Measurements from ENCODE around the gene RPGRIP1L.

DNA sequence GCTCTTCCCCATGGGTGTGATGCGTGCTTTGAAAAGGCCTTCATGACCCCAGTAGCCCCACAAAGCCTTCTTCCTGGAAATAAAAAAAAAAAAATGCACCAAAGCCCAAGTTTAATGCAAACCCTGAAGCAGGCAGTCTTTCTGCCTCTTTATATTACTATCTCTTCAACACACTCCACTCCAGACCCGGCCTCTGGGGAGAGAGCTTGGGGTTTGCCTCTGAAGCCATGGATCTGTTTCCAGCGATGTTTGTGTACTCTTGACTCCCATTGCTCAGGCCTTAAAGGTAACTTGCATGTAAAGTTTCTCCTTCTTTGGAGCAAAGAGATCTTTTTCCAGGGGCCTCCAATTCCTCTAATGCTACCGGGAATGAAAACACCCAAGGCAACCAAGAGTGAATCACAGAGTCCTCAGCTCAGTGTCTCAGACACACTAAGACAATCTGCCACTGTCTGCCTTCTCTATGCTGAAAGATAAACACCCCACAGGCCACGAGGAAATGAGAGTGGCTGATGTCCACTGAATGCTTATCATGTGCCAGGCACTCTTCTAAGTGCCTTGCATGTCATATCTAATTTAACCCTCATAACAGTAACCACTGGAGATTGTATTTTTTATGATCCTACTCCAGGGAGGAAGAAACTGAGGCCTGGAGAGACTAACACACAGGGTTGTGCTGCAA is 144.2 kb downstream of the RPGRIP1L start:
- no peak for TF ChIP-seq TAF1 (IDR thresholded peaks at IDR 0.05; ENCODE audit: low read depth, low read length)
- TF ChIP-seq TEAD4 (IDR thresholded peaks at IDR 0.05; ENCODE audit: low read depth, low read length), result no peak
- no peak for TF ChIP-seq NRF1 (IDR thresholded peaks at IDR 0.05; ENCODE audit: low read depth, low read length)
- TF ChIP-seq, protein P1, sequence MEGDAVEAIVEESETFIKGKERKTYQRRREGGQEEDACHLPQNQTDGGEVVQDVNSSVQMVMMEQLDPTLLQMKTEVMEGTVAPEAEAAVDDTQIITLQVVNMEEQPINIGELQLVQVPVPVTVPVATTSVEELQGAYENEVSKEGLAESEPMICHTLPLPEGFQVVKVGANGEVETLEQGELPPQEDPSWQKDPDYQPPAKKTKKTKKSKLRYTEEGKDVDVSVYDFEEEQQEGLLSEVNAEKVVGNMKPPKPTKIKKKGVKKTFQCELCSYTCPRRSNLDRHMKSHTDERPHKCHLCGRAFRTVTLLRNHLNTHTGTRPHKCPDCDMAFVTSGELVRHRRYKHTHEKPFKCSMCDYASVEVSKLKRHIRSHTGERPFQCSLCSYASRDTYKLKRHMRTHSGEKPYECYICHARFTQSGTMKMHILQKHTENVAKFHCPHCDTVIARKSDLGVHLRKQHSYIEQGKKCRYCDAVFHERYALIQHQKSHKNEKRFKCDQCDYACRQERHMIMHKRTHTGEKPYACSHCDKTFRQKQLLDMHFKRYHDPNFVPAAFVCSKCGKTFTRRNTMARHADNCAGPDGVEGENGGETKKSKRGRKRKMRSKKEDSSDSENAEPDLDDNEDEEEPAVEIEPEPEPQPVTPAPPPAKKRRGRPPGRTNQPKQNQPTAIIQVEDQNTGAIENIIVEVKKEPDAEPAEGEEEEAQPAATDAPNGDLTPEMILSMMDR (IDR thresholded peaks at IDR 0.05; ENCODE audit: control extremely low read depth in 1 of 3, insufficient read depth in 1 of 3, low read depth in 1 of 3, low read length in 3 of 3), result no peak
- TF ChIP-seq, protein P2, sequence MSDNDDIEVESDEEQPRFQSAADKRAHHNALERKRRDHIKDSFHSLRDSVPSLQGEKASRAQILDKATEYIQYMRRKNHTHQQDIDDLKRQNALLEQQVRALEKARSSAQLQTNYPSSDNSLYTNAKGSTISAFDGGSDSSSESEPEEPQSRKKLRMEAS (IDR thresholded peaks at IDR 0.05), result no peak
- no peak for TF ChIP-seq ASH2L (IDR thresholded peaks at IDR 0.05; ENCODE audit: low read length)
- TF ChIP-seq SIN3A (conservative IDR thresholded peaks at IDR 0.05 in 1 of 2, IDR thresholded peaks at IDR 0.05 in 1 of 2; ENCODE audit: low read depth in 1 of 2, low read length in 2 of 2), result no peak
- no peak for TF ChIP-seq EP300 (IDR thresholded peaks at IDR 0.05; ENCODE audit: borderline replicate concordance in 1 of 2, low read depth in 2 of 2, low read length in 2 of 2)
- TF ChIP-seq POLR2A (IDR thresholded peaks at IDR 0.05; ENCODE audit: control extremely low read depth in 1 of 2, low read depth in 2 of 2, low read length in 2 of 2), result no peak
- TF ChIP-seq JUND (IDR thresholded peaks at IDR 0.05; ENCODE audit: low read length), result no peak
- TF ChIP-seq POLR2AphosphoS5 (IDR thresholded peaks at IDR 0.05; ENCODE audit: low read depth, low read length), result no peak
- no peak for TF ChIP-seq CREB1 (IDR thresholded peaks at IDR 0.05)

Data from H1 (cell line).